Measurements from ENCODE around the gene C19orf47. TPM values are rescaled to one million over a fixed set of nuclear protein-coding genes. Genes with fewer than 3 reads are reported as not detected.

Gene C19orf47
- total RNA-seq, 2 experiments from 2014 or later: 15.6 to 33.8 TPM

GRCh38 chr19:40274585-40275544 is 73.3 kb downstream of the C19orf47 start:
- BruUV-seq (replicated peaks): no TSS peak
- Histone ChIP-seq H3K4me2 (ENCODE audit: low read length) (peak overlapping the region; percentile 62), H4K20me1 (ENCODE audit: insufficient read depth, low read length) (no peaks in the 10 kb centered on the region), H3K4me1 (ENCODE audit: insufficient read depth, low read length, poor library complexity, severe bottlenecking) (peaks cover 21% of the 10 kb centered on the region), H2AFZ (ENCODE audit: low read length) (no peak overlapping the region), H3K79me2 (ENCODE audit: insufficient read depth, low read depth, low read length) (peaks cover 75% of the 10 kb centered on the region), H3K9me3 (ENCODE audit: low read length) (no peaks in the 10 kb centered on the region), H3K36me3 (ENCODE audit: insufficient read depth, low read length) (peaks cover 30% of the 10 kb centered on the region), H3K4me3 (ENCODE audit: low read depth, low read length, poor library complexity, severe bottlenecking) (peak overlapping the region; percentile 17), H3K27ac (ENCODE audit: low read depth, low read length, poor library complexity, severe bottlenecking) (no peak overlapping the region), H3K9me2 (ENCODE audit: insufficient read depth, low read length) (no peaks in the 10 kb centered on the region)
- TF ChIP-seq CTCF (conservative IDR thresholded peaks at IDR 0.05; ENCODE audit: low read length) (no peak), EZH2phosphoT487 (IDR thresholded peaks at IDR 0.05; ENCODE audit: borderline replicate concordance, low read depth, low read length) (no peak)
- ChIA-PET CTCF (ENCODE audit: unreplicated experiment) (interaction anchor here (0.5 kb wide), 2 partner anchors 10 to 31 kb away, joined by 3 to 9 read pairs; partner anchors contain the start of gene AKT2), POLR2A (no interaction called here)
- peak; percentile 47 for DNase-seq (ENCODE audit: low spot score)
- intact Hi-C loops (cut with micrococcal nuclease; ENCODE audit: unreplicated experiment): no loop called here

GRCh38 chr19:40273469-40274360 is 74.5 kb downstream of the C19orf47 start:
- CTCF ChIA-PET (ENCODE audit: unreplicated experiment): interaction anchor here (0.5 kb wide), 1 partner anchor 11 kb away, joined by 9 read pairs; the partner anchor contains the start of gene AKT2
- no peak overlapping the region for H3K27ac ChIP-seq (ENCODE audit: low read depth, low read length, poor library complexity, severe bottlenecking)
- BruUV-seq (replicated peaks): no TSS peak

More at GRCh38 chr19:40273469-40274360, 74.5 kb downstream of the C19orf47 start:
- POLR2A ChIA-PET: no interaction called here
- peak overlapping the region; percentile 62; the same call in 1 of the 2 replicates for H3K4me2 ChIP-seq (ENCODE audit: low read length)
- no peak for TF ChIP-seq EZH2phosphoT487 (IDR thresholded peaks at IDR 0.05; ENCODE audit: borderline replicate concordance, low read depth, low read length)
- TF ChIP-seq CTCF (conservative IDR thresholded peaks at IDR 0.05; ENCODE audit: low read length): no peak
- DNase-seq (ENCODE audit: low spot score): no peak
- H3K9me3 ChIP-seq (ENCODE audit: low read length): no peaks in the 10 kb centered on the region
- H2AFZ ChIP-seq (ENCODE audit: low read length): no peak overlapping the region
- H3K4me3 ChIP-seq (ENCODE audit: low read depth, low read length, poor library complexity, severe bottlenecking): no peak overlapping the region
- peaks cover 63% of the 10 kb centered on the region; the same call in 1 of the 2 replicates for H3K79me2 ChIP-seq (ENCODE audit: insufficient read depth, low read depth, low read length)
- H4K20me1 ChIP-seq (ENCODE audit: insufficient read depth, low read length): no peaks in the 10 kb centered on the region
- H3K4me1 ChIP-seq (ENCODE audit: insufficient read depth, low read length, poor library complexity, severe bottlenecking): peaks cover 15% of the 10 kb centered on the region
- peaks cover 36% of the 10 kb centered on the region for H3K36me3 ChIP-seq (ENCODE audit: insufficient read depth, low read length)
- H3K9me2 ChIP-seq (ENCODE audit: insufficient read depth, low read length): no peaks in the 10 kb centered on the region
- intact Hi-C loops (cut with micrococcal nuclease; ENCODE audit: unreplicated experiment): no loop called here

All from OCI-LY7 (cell line).